Muscle of leg (tissue), 16 donors: ENCODE measurements around the gene TADA2A. TPM values are rescaled to one million over a fixed set of nuclear protein-coding genes. Genes with fewer than 3 reads are reported as not detected.

Experiments
- DNase-seq: peaks from one replicate; pipeline ENCODE4 v3.0.0; 2013
- H3K27ac ChIP-seq: one replicate; pipeline ENCODE4 v1.5.1; 2013; ENCODE audit warnings: mild to moderate bottlenecking, low read length, control low read depth
- H3K27me3 ChIP-seq: one replicate; pipeline ENCODE4 v1.6.1; 2013; ENCODE audit warnings: low read length; ENCODE audit not compliant: control insufficient read depth, insufficient read depth
- H3K36me3 ChIP-seq: one replicate; pipeline ENCODE4 v1.6.1; 2013; ENCODE audit warnings: low read length; ENCODE audit not compliant: control insufficient read depth, insufficient read depth
- H3K4me1 ChIP-seq: one replicate; pipeline ENCODE4 v1.6.1; 2013; ENCODE audit warnings: low read length; ENCODE audit not compliant: control insufficient read depth, insufficient read depth
- H3K4me3 ChIP-seq: one replicate; pipeline ENCODE4 v1.5.1; 2013; ENCODE audit warnings: low read length, control low read depth
- H3K9me3 ChIP-seq: replicated peaks from 2 replicates; pipeline ENCODE4 v1.6.1; 2013; ENCODE audit warnings: low read depth, low read length; ENCODE audit not compliant: control insufficient read depth
- WGBS: methylation state at CpG from one replicate; pipeline ENCODE4 v1.1.5; 2013; ENCODE audit warnings: missing lambda C conversion rate; ENCODE audit not compliant: insufficient coverage; 5-methylcytosine and 5-hydroxymethylcytosine counted together
- long read RNA-seq, 11 donors: transcript quantifications; one replicate each; lab custom pipeline, GENCODE V29; 2026
- polyA plus RNA-seq, 8 donors: library from polyadenylated mRNA; unstranded; fragments of 120-200 nt; gene quantifications; one replicate each; pipeline versions ENCODE4 v1.2.1 to v1.2.3, GENCODE V29; 2013; ENCODE audit warnings: inconsistent platforms in 1 of 8, low replicate concordance in 1 of 8; ENCODE audit not compliant: insufficient read length in 8 of 8, insufficient read depth in 1 of 8
- total RNA-seq: library from RNA; stranded (reverse); fragments of 120-200 nt; gene quantifications from one replicate; pipeline ENCODE4 v1.2.4, GENCODE V29; 2013

Gene TADA2A, protein sequence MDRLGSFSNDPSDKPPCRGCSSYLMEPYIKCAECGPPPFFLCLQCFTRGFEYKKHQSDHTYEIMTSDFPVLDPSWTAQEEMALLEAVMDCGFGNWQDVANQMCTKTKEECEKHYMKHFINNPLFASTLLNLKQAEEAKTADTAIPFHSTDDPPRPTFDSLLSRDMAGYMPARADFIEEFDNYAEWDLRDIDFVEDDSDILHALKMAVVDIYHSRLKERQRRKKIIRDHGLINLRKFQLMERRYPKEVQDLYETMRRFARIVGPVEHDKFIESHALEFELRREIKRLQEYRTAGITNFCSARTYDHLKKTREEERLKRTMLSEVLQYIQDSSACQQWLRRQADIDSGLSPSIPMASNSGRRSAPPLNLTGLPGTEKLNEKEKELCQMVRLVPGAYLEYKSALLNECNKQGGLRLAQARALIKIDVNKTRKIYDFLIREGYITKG
- total RNA-seq = 20.4 TPM
- 10 to 100 TPM; 16.2 to 20.7 (median 18.8) TPM for polyA plus RNA-seq
- long read RNA-seq, donor 1, full-length matches to known transcripts = 1 of 1 reads
- long read RNA-seq, donor 1, partial matches to known transcripts = 0 of 1 reads
- long read RNA-seq, donor 1, other reads (novel, unspliced or antisense) = 0 of 1 reads
- long read RNA-seq, donor 2 = 0 reads
- long read RNA-seq, donor 3, full-length matches to known transcripts = 2 of 2 reads
- long read RNA-seq, donor 3, partial matches to known transcripts = 0 of 2 reads
- long read RNA-seq, donor 3, other reads (novel, unspliced or antisense) = 0 of 2 reads
- long read RNA-seq, donor 4, full-length matches to known transcripts = 1 of 1 reads
- long read RNA-seq, donor 4, partial matches to known transcripts = 0 of 1 reads
- long read RNA-seq, donor 4, other reads (novel, unspliced or antisense) = 0 of 1 reads
- long read RNA-seq, donor 5, full-length matches to known transcripts = 4 of 4 reads
- long read RNA-seq, donor 5, partial matches to known transcripts = 0 of 4 reads
- long read RNA-seq, donor 5, other reads (novel, unspliced or antisense) = 0 of 4 reads
- long read RNA-seq, donor 6, full-length matches to known transcripts = 4 of 4 reads
- long read RNA-seq, donor 6, partial matches to known transcripts = 0 of 4 reads
- long read RNA-seq, donor 6, other reads (novel, unspliced or antisense) = 0 of 4 reads
- long read RNA-seq, donor 7 = 0 reads
- long read RNA-seq, donor 8 = 0 reads
- long read RNA-seq, donor 9, partial matches to known transcripts = 0 of 2 reads
- long read RNA-seq, donor 9, other reads (novel, unspliced or antisense) = 0 of 2 reads
- long read RNA-seq, donor 10 = 0 reads
- long read RNA-seq, donor 11, partial matches to known transcripts = 0 of 1 reads
- long read RNA-seq, donor 11, other reads (novel, unspliced or antisense) = 0 of 1 reads

DNA sequence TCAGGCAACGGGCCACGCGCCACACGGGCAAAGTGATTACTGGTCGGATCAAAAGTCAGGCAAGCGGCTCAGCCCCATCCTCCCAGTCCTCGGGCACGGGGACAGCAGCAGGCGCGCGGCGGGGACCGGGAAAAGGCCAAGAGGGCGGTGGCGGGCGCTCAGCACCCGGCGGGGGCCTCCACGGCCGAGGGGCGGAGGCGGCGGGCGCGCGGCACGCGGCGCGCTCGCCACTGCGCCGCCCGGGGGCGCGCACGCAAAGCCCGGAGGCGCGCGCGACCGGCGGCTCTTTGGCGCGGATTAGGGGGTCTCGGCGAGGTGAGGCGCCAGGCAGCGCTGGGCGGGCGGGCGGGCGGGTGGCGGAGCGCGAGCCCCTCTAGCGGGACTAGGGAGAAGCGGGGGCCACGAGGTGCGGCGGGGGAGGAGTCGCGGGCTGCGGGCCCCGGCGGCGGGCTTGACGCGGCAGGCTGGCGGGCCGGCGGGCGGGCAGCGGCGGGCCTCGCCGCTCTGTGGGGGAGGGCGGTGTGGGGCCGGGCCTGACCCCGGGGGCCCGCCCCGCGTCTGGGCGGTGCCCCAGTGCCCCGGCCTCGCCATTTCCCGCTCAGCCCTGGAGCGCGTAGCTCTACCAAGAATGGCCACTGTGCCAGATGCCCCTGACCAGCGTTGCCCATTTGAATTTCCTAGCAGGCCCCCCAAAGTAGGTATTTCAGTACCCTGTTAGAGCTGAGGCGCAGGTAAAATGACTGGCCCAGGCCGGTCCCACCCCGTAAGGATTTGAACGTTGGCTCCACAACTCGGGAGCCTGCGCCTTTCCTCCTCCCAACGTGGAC, at the start of gene TADA2A, which contains the start of gene ACACA:
Gene TADA2A, plus strand, starts transcription at position 252 of the 827 bp plus-strand sequence. CDS start 4,480 bp downstream, outside the sequence.
Gene ACACA, minus strand, starts transcription at position 202 of the 827 bp plus-strand sequence. CDS start 537 bp downstream, outside the sequence.
- under 1% methylated on average over 89 of the region's 98 CpGs for WGBS
- DNase-seq = peak; percentile 87

DNA sequence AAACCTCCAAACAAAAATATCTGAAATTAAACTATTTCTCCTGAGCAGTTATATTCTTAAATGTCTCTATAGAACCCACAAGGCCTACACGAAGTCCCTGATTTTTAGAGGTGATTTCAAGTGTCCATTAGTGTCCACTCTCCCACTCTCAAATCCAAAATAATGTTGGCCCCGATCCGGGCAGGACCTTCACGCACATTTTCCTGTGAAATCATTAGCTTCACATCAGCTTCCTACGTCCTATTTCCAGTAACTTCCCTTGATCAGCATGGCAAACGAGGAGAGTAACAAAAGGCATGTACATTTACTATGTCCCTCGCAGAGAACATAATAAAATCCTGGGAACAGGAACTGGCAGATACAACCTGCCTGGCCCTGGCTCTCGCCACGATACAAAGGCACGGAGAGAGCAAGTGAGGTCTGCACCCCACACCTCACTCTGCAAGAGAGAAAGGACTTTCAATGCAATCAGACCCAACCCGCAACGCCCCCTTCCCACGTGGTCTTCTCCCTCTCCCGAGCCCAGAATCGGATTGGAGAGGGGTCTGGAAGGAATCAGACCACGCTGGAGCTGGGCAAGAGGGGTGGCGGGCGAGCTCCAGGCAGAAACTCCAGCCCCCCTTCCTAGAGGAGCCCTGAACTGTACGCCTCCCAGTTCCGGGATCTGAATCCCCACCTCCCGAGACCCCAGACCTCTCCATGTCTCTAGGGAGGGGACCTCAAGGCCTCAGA, 48.4 kb upstream of the TADA2A start:
- peak; percentile 84 for DNase-seq
- 3% methylated on average over 9 of the region's 21 CpGs for WGBS

More for the DNA sequence above, at the start of gene TADA2A, which contains the start of gene ACACA:
- H3K27me3 ChIP-seq = no peaks in the 10 kb centered on the region
- H3K9me3 ChIP-seq = no peaks in the 10 kb centered on the region
- peaks cover 11% of the 10 kb centered on the region for H3K4me1 ChIP-seq
- H3K36me3 ChIP-seq = peaks cover 9% of the 10 kb centered on the region
- H3K27ac ChIP-seq = peak within 1 kb of the TSS; percentile 92
- peak within 1 kb of the TSS; percentile 96 for H3K4me3 ChIP-seq

DNA sequence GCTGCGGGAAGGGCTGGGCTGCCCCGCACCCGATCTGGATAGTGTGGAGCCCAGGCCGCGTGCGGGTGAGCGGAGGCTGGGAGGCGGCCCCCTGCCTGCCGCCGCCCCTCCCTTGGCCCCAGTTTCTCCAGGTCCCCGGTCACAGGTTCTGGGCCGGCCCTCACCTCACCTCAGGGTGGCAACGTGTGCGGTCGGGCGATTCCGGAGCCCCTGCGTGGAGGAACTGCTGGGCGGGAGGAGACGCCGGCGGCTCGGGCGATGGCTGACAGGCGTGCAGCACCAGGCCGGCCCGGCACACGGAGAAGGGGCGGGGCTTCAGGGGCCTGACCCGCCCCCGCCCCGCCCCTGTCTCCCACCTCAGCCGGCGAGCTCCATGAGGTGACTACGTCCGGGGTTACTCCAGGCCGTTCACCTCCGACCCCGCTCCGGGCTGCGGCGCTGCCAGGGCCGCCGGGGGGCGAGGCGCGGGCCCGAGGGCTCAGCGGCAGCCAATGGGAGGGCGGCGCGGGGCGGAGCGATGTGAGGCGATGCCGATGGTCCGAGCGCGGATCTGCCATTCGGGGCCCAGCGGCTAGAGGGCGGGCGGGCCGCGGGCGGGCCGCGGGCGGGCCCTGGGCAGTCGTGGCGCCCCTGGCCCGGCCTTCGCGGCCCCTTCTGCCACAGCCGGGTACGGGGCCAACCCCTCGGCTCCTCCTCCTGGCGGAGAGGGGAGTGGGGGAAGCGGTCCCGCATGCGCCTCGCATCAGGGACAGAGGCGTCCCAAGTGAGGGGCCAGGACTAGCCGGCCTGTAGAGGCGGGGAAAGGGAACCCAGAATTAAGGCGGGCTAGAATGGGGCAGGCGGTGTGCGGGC, 47.6 kb upstream of the TADA2A start:
- peak overlapping the region; percentile 89 for H3K27ac ChIP-seq
- H3K4me3 ChIP-seq = peak overlapping the region; percentile 86
- peak; percentile 96 for DNase-seq
- no peaks in the 10 kb centered on the region for H3K9me3 ChIP-seq
- WGBS = under 1% methylated on average over 67 of the region's 88 CpGs
- no peaks in the 10 kb centered on the region for H3K36me3 ChIP-seq
- H3K4me1 ChIP-seq = peaks cover 8% of the 10 kb centered on the region
- H3K27me3 ChIP-seq = no peaks in the 10 kb centered on the region

More for the DNA sequence above, 48.4 kb upstream of the TADA2A start:
- H3K4me3 ChIP-seq = peak overlapping the region; percentile 86
- H3K36me3 ChIP-seq = no peaks in the 10 kb centered on the region
- H3K27ac ChIP-seq = peak overlapping the region; percentile 87
- peaks cover 8% of the 10 kb centered on the region for H3K4me1 ChIP-seq
- no peaks in the 10 kb centered on the region for H3K9me3 ChIP-seq
- H3K27me3 ChIP-seq = no peaks in the 10 kb centered on the region

DNA sequence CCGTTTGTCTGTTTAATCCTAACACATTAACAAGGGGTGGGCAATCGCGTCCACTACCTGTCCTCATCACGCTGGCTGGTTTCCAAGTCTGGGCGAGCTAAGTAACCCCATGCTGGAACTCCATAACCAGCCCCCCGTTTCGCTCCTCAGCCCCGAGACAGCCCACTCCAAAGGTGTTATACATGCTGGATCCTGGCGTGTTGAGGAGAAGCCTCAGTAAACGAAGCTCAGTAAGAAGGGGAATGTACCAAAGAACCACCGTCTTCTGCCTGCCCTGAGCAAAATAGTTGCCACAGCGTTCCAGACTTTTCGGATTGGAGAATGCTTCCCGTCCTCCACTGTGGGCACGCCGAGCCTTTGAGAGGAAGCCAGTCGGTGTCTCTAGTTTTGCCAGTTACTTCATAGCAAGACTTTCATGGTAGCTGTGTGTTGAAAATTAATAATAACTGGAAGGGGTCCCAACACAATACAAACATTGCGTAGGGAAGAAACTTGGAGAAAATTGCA, 47.0 kb upstream of the TADA2A start:
- H3K4me1 ChIP-seq = peaks cover 8% of the 10 kb centered on the region
- peak overlapping the region; percentile 89 for H3K27ac ChIP-seq
- DNase-seq = no peak
- H3K27me3 ChIP-seq = no peaks in the 10 kb centered on the region
- 3% methylated on average over 10 of the region's 18 CpGs for WGBS
- no peaks in the 10 kb centered on the region for H3K36me3 ChIP-seq
- H3K4me3 ChIP-seq = peak overlapping the region; percentile 86
- no peaks in the 10 kb centered on the region for H3K9me3 ChIP-seq

DNA sequence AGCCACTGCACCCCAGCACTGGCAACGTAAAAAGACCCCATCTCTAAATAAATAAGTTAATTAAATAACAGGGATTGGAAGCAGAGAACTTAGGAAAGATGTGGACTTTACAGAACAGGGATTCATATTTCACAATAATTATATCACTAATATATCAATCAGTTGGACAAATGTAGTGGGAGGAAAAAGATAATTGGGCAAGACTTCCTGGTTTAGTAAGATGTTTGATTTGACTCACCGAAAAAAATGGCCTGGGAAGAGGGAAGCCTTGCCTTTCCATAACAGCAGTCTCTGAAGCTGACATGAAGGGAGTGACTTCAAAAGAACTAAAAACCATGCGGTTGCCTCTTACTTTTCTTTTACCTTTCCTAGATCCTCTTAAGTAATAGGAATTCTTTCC, 46.1 kb upstream of the TADA2A start:
- DNase-seq = no peak
- H3K36me3 ChIP-seq = no peaks in the 10 kb centered on the region
- no peak overlapping the region for H3K27ac ChIP-seq
- no peaks in the 10 kb centered on the region for H3K9me3 ChIP-seq
- H3K27me3 ChIP-seq = no peaks in the 10 kb centered on the region
- 80% methylated on average over 1 of the region's 3 CpGs for WGBS
- H3K4me3 ChIP-seq = no peak overlapping the region
- peaks cover 8% of the 10 kb centered on the region for H3K4me1 ChIP-seq

DNA sequence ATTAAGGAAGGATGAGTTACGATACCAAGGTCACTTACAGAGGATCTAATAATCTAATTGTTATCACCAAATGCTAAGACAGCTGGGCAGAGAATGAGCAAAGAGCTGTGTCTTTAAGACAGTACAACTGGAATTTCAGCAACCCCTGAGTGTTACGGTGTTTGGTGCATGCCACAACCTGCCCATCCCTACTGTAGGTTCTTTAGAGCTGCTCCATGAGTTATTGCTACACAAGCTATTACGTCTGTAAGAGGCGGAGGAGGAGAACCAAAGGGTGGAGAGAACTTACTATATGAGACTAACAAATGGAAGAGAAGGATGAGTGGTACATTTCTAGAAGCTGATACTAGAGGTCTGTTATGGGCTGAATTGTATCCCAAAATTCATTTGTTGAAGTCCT, 45.1 kb upstream of the TADA2A start:
- no peaks in the 10 kb centered on the region for H3K9me3 ChIP-seq
- H3K27ac ChIP-seq = no peak overlapping the region
- H3K4me3 ChIP-seq = no peak overlapping the region
- H3K4me1 ChIP-seq = peaks cover 8% of the 10 kb centered on the region
- WGBS = no CpG with 5 or more reads among the region's 4 CpGs
- no peaks in the 10 kb centered on the region for H3K27me3 ChIP-seq
- no peak for DNase-seq
- H3K36me3 ChIP-seq = no peaks in the 10 kb centered on the region

DNA sequence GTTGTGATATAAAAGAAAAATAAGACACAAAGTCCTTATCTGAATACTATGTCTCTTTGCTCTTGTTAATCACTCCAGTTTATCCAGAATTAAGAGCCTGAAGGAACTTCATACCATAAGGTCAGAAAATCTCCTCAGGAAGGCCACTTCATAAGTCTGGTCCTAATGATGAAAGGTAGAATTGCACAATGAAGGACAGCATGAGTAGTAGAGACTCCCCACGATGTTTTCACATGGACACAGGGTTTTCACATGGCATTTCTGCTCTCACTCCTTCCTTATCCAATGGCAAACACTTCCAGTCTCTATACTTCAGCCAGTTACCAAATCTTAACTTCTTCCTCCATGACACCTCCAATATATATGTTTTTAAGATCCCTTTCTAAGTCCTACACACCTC, 41.1 kb upstream of the TADA2A start:
- H3K36me3 ChIP-seq = no peaks in the 10 kb centered on the region
- H3K4me1 ChIP-seq = no peaks in the 10 kb centered on the region
- no peaks in the 10 kb centered on the region for H3K27me3 ChIP-seq
- no peak overlapping the region for H3K4me3 ChIP-seq
- no peak overlapping the region for H3K27ac ChIP-seq
- no CpG with 5 or more reads among the region's 1 CpG for WGBS
- DNase-seq = no peak
- H3K9me3 ChIP-seq = no peaks in the 10 kb centered on the region

DNA sequence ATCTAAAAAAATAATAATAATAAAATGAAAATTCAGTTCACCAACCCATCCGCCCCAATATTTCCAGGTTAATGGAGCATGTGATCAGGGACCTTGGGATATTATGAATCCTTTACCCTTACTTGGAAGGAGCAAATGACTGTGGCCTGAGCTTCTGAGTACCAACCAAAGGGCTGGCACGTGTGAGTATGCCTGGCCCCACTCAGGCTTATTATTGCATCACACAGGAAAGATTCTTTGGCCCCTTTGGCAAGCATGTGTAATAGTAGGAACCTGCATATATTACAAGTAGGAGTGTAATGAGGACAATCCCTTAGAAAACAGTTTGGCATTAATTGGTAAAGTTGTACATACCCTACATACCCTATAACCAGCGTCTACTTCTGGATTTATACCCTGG, 38.1 kb upstream of the TADA2A start:
- Histone ChIP-seq H3K4me3 (no peak overlapping the region), H3K27ac (no peak overlapping the region), H3K36me3 (no peaks in the 10 kb centered on the region), H3K27me3 (no peaks in the 10 kb centered on the region), H3K9me3 (no peaks in the 10 kb centered on the region), H3K4me1 (no peaks in the 10 kb centered on the region)
- WGBS = no CpG with 5 or more reads among the region's 3 CpGs
- no peak for DNase-seq
